Stimulated activated CD8-positive, alpha-beta memory T cell treated with anti-CD3 and anti-CD28 coated beads, Interleukin-4, amount 100 ng/mL, for 48 hours (primary cell): ENCODE data around the gene POLR1G.

Source experiments
- DNase-seq: peaks from one replicate; pipeline ENCODE4 v3.0.0-alpha.2; 2020

Gene POLR1G

GRCh38 chr19:45448425-45448756, 41.9 kb downstream of the POLR1G start:
- DNase-seq: no peak

GRCh38 chr19:45448887-45449299, 42.4 kb downstream of the POLR1G start:
- no peak for DNase-seq

GRCh38 chr19:45450012-45450333, 43.5 kb downstream of the POLR1G start:
- no peak for DNase-seq

GRCh38 chr19:45451131-45451849, 44.8 kb downstream of the POLR1G start:
- peak; percentile 63 for DNase-seq

GRCh38 chr19:45451850-45452387, 45.5 kb downstream of the POLR1G start:
- DNase-seq: no peak

GRCh38 chr19:45455707-45456499, 49.5 kb downstream of the POLR1G start:
- DNase-seq: peak; percentile 82

- DNase-seq: no peak
Observed at GRCh38 chr19:45456500-45456815, 50.0 kb downstream of the POLR1G start.

- DNase-seq: no peak
Observed at GRCh38 chr19:45457776-45458175, 51.3 kb downstream of the POLR1G start.
